Stimulated activated CD4-positive, alpha-beta T cell treated with anti-CD3 and anti-CD28 coated beads, Interleukin-4, amount 100 ng/mL, for 48 hours (primary cell): ENCODE data around the gene ECE1.

ENCODE experiments used
- DNase-seq, 2 donors: peaks; one replicate each; pipeline ENCODE4 v3.0.0-alpha.2; 2020; ENCODE audit warnings: low read depth in 2 of 2

Gene ECE1

DNA sequence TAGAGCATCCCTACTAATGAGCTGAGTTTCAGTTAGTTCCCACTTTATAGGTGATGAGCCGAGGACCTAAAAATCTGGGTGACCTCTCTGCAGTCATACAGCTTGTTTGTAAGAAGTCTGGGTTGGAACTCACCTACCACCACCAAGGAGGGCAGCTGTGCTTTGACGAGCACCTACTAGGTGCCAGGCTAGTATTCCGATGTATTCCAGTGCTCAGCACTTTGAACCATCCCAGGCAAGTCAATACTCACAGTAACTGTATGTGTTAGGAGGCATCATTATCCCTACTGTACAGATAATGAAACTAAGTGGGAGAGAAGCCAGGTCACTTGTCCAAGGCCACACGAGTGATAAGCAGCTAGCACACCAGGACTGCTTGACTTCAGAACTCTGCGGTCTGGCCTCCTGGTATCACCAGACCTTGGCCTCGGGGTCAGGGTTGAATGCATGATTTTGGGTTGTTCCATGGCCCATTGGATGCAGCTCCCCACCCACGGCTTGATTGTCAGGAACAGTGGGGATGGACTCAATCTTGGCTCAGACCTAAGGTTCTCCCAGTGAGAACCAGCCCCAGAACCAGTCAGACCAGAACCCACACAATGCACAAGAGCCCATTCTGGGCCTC lies 20.7 kb downstream of the ECE1 start:
- no peak for DNase-seq

DNA sequence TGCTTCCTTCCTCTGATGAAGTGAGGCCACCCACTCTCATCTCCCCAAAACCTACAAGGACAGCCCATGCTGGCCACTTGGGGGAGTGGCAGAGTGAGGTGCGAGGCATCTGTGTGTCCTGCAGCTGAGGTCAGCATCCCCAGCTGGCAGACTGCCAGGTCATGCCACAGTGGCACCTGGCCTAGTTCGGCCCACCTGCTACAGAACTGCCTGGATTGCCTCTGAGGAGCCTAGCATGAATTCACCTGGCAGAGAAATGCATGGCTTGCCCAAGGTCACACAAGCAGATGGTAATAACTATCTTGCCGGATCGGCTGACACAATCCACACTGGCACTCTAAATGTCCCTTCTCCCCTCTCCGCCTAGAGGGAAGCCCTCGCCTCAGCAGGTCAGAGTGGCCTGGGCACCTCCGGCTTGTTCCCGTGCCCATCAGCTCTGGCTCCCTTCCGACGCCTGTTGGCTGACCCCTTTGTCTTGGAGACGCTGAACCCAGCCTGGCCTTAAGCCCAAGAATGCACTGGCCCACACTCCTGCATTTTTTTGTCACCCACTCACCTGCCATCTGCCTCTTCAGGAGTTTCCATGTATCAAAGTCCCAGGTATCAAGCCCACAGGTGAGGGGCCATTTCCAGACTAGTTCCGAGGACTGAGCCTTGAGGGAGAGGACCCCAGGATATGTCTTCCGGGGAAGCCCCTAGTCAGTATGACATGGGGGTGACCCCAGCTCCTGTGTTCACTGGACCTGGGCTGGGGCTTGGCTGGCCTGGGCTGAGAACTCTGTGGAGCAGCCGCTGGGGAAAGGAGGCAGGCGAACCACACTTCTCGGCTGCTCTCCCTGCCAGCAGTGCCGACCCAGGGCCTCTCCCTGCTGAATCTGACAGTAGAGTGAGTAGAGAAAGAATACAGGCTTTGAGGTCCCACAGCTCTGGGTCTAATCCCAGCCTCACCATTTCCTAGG lies 21.7 kb downstream of the ECE1 start:
- no peak for DNase-seq

DNA sequence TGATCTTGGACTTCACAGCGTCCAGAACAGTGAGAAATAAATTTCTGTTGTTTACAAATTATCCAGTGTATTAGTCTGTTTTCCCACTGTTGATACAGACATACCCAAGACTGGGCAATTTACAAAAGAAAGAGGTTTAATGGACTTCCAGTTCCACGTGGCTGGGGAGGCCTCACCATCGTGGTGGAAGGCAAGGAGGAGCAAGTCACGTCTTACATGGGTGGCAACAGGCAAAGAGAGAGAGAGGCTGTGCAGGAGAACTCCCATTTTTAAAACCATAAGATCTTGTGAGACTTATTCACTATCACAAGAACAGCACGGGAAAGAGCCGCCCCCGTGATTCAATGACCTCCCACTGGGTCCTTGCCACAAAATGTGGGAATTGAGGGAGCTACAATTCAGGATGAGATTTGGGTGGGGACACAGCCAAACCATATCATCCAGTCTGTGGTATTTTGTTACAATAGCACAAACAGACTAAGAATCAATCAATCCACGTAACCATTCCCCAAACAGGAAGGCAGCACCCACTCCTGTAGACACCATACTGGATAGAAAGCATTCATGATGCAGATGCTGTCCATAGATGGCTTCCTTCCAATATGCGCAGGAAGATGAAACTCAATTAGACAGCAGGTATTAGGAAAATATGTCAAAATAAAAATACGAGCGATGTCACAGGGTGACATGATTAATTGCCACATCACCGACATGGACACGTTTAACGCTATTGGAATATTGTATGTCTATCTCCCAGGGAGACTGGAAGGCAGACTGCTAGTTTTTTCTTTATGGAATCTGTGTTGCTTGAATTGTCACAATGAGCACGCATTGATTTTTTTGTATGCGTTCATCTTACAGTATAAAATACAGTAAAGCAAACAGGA lies 22.8 kb downstream of the ECE1 start:
- no peak for DNase-seq

DNA sequence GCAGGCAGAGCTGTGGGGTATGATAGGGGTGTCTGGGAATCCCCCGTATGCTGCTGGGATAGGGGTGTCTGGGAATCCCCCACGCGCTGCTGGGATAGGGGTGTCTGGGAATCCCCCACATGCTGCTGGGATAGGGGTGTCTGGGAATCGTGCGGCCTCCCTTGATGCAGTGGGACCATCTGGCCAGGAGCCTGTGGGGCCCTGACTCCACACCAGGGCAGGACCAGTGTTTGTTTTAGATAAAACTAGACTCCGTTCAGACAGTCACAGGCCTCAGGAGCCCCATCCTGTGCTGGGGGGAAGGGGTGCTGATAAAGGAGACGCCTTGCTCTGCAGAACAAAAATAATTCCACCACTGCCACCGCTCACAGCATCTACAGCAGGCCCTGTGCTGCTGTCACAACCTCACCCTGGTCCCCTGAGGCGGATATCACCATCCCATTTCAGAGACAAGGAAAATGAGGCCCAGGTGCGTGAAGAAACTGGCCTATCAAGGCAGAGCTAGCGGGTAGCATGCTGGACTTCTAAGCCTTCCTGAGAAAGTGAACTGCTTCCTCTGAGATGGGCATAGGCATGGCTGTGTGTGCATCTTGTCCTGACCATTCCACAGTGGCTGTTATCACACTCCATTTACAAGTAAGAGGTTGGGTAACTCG lies 24.0 kb downstream of the ECE1 start:
- no peak for DNase-seq

DNA sequence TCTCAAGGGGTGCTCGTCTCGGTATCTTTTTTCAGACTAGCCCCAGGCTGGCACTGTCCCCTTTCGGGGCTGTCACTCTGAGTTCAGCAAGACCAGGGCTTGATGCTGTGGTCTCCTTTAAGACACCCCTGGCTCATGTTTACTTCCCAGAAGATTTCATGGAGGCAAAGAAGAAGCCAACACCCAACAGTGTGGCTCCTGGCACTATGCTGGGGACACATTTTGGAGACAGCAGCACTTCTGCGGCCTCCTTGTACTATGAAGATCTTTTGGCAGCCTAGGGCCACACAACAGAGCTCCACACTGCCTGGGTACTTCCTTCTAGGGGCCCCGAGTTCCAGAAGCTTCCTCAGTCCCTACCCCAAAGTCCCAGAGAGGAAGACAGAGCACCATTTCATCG lies 24.6 kb downstream of the ECE1 start:
- no peak for DNase-seq

DNA sequence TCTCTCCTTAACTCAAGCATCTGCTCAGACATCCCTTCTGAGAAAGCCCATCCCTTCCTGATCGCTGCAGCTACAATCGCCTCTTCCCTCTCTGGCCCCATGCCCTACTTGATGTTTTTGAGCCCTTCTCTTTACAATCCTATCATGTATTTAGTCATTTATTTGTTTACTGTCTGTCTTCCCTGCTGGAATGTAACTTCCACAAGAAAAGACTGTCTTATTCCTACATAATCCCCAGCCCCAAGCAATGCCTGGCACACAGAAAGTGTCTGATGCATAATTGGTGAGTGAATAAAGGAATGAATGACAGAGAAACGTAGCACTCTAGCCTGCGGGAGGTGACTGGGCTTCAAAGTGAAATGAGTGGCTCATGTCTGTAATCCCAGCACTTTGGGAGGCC lies 25.4 kb downstream of the ECE1 start:
- DNase-seq: no peak

DNA sequence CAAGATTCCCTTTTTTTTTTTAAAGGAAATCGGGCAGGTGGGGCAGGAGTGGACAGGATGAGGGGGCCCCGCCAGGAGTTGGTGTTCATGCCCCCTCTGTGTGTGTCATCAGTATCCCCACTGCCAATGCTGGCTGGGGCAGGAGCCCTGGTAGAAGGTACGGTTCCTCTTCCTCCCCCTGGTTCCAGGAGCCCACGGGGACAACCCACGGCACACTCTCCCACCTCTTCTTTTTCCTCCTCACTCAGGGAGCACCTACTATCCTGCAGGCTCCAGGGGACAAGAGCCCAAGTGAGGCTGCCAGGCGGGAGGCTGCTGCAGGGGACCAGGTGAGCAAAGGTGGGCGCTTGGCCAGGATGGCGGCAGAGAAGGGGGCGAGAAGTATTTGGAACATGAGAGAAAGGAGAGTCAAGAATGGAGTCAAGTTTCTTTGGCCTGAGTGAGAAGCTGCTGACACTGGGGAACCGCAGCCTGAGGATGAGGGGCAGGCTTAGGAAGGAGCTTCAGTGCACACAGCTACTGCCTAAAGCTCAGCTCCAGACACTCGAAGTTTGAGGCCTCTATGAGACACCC lies 26.5 kb downstream of the ECE1 start:
- no peak for DNase-seq

DNA sequence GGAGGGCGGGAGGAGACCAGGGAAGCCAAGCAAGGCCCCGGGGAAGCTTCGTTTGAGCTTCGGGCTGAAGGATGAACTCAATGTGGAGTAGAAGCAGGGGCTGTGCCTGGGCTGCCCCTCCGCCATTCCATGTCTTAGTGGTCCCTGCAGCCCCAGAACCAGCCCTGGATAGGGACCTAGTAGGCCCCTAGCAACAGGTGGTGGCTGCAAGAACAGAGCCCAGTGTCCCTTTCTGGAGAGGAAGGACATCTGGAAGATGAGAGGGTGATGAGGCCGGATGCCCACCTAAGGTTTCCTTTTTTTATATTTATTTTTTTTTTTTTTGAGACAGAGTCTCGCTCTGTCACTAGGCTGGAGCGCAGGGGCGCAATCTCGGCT lies 27.2 kb downstream of the ECE1 start:
- DNase-seq: no peak

DNA sequence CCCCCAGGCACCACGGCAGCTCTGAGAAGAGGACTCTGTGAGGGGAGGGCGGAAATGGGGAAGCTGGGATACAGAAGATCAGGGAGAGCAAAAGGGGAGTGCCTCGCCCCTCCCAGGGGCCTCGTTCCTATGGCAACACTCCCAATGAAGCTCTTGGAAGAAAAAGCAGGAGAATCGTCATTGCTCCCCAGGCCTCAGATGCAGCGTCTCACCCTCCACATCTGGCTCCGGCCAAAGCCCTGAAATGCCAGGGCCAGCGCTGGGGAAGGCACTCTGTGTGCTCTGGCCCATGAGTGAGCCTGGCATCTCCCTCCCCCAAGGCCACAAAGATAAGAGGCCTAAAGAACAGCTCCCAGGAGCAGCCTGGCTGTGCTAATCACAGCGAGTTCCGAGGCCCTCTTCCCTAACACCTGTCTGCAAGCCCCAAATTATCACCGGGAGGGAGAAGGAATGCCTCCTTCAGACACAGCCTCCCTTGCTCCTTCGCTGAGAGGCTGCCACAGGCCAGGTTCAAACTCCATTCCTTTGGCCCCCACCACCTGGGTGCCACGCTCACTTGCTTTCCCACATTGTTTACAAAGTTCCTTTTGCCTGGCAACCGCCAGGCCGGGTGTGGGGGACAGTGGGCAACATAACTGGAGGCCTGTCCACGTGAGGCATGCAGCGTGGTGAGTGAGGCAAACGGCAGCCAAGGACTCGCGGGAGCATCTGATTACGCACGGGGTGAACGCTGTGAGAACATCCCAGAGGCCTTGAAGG lies 27.8 kb downstream of the ECE1 start:
- DNase-seq: no peak

DNA sequence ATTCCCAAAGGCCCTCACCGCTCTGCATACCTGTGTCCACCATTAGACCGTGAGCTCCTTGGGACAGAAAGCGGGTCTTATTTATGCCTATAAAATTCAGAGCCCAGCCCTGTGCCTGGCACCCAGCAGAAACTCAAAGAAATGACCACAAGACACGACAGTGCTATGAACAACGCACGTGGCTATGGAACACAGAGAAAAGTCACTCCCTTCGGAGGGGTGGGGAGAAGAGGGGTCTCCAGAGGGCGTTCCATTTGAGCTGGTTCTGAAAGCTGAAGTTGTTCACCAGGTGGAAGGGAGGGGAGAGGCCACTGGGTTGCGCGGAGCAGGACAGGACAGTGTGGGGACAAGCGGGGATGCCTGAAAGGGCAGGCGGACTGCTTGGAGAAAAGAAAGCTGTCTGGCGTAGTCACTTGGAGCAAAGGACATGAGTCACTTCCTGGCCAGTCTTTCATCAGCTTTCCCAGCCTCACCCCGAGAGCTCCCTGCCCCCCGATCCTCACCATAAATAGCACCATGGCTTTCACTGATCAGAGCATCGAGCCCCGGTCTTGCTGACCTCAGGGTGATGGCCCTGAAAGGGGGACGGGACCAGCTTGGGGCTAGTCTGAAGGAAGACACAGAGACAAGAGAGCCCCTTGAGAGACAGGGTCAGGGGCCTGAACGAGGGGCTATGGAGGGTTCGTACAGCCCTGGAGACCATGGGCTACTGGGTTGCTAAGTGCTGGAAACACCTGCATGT lies 28.5 kb downstream of the ECE1 start:
- DNase-seq: no peak

DNA sequence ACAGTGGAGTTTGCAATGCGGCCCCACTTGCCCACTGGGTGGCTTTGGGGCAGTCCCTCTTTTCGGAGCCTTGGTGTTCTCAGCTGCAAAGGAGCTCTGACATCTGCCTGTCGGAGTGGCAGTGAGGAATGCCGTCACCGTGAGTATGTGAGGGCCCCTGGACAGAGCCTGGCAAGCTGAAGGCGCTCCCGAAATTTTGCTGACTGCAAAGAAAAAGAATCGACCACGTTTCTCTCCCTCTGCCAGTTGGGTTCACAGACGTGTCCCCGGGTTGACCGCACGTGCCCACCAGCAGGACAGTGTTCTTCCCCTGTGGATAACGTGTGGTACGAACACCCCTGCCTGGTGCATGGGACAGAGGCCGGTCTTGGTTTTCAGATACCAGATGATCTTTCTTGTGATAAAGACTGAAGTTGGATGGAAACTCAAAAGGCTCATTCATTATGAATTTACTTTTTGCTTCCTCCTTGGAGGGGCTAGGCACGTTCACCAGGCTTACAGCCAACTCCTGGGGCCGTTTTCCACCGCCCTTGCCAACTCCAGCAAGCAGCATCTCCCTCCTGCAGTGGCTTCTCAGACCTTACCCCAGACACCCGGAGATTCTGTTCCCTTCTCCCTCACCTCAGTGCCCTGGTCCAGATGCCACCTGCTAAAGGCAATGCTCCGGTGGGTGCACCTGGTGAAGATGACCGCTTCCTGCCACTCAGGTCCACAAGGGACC lies 29.7 kb downstream of the ECE1 start:
- no peak for DNase-seq

DNA sequence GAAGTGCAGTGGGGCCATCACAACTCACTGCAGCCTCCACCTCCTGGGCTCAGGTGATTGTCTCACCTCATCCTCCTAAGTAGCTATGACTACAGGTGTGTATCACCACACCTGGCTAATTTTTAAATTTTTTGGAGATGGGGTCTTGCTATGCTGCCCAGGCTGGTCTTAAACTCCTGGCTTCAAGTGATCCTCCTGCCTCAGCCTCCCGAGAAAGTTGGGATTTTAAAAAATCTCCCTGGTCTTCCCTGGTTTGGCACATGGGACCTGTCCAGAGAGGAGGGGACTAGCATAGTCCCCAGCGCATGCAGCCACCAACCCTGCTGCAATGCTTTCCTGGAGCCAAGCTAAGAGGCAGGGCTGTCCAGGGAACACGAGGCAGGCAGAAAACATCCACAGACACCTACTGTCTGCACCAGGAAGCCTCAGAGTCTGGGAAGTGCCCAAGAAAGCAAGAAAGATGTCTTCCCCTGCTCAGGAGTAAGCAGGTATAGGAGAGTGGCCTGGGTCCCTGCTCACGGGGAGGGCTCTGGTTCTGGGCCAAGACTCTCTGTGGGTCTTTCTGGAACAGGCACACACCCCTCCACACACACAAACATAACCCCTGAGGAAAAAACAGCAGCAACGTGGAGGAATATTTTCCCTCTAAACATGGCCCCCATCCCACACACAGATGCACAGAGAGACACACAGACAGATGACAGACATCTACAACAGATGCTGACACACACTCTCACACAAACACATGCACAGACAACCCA lies 30.8 kb downstream of the ECE1 start:
- DNase-seq: no peak

DNA sequence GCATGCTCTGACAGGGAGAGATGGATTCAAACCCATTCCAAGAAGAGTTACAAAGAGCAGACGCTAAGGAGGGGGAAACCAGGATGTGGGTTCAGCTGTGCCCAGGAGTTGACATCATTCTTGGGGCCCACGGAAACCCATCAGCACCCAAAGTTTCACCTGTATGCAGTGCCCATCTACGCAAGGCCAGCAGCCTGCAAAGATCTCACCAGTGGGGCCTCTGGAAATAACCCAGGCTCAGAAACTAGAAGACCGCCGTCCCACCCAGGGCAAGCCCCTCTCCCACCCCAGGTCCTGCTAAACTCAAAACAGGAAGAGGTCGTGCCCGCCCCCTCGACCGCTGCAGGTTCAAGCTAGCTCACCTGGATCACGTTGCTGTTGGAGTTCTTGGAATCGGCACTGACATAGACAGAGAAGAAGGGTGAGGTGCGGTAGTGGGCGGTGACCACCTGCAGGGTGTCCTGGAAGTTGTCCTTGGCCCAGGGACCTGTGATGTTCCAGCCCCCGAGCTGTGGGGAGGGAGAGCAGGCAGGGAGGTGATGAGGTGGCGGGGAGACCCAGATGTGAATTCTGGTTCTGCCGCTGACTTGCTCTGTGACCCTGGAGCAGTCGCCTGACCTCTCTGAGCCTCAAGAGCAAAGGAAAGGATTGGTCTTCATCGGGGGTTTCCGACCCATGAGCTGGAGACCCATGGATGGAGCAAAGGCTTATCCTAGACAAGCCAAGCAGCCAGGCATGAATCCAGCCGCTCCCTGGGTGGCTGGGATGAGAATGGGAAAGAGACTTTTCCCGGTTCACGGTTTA lies 31.7 kb downstream of the ECE1 start:
- no peak for DNase-seq

DNA sequence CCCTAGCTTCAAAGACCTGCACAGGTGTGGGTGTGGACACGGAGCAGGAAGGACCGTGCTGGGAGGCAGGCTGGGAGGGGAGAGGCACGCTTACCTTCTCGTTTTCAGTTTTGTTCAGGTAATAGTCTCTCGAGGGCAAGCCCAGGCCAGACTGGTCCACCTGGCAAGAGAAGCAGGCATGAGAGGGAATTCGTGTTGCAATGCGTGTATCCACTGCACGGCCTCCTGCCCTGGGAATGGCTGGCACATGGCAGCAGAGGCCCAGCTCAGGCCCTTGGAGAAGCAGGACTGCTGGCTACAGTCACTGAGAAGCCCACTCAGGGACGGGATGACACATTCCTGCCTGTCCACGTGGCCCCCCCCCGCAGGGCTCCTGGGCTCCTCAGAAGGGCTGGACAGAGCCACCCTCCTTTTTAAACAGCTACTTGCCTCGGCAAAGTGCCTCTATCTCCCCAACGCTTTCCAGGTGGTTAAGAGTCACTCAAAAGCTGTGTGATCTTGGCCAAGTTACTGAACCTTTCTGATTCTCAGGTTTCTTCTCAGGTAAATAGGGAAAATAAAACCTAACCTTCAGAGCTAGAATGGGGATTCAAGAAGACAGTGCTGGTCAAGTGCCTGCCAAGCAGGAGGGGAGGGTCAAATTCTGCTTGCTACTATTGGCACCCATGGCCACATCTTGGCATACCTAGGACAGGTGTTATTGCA lies 32.7 kb downstream of the ECE1 start:
- no peak for DNase-seq

DNA sequence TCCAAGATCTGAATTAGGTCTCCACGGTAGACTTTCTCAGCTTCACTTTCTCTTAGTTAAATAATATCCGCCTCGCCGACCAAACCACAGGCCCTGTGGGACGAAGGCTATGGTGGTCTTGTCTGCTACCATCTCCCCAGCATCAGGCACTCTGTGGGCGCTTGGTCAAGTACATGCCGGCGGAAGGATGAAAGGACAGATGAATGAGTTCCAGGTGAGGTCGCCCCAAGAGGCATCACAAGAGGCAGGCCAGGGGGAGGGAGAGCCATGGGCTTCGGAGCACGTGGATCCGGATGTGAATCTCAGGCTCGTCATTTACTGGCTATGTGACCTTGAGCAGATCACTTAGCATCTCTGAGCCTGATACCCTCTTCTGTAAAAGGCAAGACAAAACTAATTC lies 33.5 kb downstream of the ECE1 start:
- DNase-seq: no peak

DNA sequence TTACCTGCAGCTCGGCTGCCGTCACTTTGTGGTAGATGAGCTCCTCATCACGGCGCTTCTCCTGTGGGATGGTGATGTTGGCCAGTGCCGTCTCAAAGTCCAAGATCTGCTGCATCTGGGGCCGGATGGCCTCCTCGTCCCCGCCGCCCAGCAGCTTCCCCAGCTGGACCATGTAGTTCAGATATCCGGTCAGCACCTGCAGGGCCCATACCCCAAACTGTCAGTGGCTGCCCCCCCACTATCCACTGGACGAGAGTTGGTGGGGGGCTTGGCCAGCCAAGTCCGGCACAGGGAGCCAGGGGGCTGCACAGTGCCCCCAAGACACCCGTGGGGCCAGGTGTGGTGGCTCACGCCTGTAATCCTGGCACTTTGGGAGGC lies 34.3 kb downstream of the ECE1 start:
- no peak for DNase-seq

DNA sequence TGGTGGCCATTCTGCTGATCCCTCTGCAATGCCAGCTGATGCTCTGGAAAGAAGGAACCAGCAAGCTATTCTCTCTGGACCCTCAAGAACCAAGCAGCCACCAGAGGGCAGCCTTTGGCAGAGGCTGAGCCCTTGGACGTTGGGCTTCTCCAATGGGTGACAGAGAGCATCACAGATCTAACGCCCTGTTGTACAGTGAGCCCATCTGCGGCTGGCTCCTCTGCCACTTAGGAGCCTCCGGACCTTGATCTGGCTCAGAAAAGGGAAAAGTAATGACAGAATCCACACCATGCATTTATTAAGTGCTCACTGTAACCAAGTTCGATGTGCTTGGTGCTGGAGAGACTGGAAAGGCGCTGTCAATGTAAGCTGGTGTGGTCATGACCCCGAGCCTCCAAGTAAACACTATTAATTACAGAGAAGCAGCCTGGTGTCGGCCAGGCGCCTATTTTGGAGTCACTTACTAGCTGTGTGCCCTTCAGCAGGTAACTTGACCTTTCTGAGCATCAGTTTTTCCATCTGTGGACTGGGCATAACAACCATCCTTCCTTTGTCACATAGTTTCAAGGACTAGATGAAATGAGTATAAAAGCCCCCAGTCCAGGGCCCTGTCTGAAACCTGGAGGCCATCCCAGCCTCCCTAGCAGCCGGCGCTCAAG lies 34.9 kb downstream of the ECE1 start:
- peak; percentile 75 to 80 for DNase-seq
